ENCODE measurements around the gene EPB41.

DNA sequence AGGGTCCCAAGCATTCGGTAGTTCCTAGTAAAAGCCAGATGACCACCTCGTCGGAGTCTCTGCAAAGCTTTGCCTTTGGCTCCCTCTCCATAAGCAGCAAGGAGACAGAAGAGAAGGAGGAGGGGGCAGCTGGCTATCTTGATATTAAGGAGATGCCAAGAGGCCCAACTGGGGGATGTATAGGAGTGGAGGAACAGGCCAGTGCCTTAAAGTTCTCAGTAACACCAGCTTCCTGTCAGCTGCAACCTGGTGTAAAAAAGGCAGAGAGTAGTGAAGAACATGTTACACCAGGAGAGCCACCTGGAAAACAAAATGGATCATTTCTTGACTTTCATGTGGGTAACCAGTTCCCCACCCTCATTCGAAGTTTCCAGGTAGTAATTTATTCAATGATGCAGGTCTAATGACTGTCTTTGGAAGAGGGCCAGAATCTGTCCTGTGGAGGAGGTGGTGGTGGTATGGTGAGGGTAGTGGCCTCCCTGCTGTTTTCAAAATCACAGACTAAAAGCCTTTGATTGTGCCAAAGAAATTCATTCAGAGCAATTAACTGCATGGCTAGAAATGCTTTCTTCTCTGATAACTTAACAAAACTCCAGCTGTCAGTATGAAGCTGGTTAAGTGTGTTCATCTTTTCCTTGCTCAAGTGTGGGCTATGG, 182.0 kb downstream of the EPB41 start:
- TF ChIP-seq POLR2A (IDR thresholded peaks at IDR 0.05), result no peak
- TF ChIP-seq, protein P1, sequence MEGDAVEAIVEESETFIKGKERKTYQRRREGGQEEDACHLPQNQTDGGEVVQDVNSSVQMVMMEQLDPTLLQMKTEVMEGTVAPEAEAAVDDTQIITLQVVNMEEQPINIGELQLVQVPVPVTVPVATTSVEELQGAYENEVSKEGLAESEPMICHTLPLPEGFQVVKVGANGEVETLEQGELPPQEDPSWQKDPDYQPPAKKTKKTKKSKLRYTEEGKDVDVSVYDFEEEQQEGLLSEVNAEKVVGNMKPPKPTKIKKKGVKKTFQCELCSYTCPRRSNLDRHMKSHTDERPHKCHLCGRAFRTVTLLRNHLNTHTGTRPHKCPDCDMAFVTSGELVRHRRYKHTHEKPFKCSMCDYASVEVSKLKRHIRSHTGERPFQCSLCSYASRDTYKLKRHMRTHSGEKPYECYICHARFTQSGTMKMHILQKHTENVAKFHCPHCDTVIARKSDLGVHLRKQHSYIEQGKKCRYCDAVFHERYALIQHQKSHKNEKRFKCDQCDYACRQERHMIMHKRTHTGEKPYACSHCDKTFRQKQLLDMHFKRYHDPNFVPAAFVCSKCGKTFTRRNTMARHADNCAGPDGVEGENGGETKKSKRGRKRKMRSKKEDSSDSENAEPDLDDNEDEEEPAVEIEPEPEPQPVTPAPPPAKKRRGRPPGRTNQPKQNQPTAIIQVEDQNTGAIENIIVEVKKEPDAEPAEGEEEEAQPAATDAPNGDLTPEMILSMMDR (IDR thresholded peaks at IDR 0.05), result no peak
